Effector CD4-positive, alpha-beta T cell (primary cell): ENCODE data around the gene STARD10.
"Not testable (repeated sequence)": the region's sequence is repeated elsewhere in the genome, so short reads cannot be mapped to it uniquely, and the experiment has no call there.

Source experiments
- DNase-seq: peaks from one replicate; pipeline ENCODE4 v3.0.0-alpha.2; 2020

STARD10 gene

DNA sequence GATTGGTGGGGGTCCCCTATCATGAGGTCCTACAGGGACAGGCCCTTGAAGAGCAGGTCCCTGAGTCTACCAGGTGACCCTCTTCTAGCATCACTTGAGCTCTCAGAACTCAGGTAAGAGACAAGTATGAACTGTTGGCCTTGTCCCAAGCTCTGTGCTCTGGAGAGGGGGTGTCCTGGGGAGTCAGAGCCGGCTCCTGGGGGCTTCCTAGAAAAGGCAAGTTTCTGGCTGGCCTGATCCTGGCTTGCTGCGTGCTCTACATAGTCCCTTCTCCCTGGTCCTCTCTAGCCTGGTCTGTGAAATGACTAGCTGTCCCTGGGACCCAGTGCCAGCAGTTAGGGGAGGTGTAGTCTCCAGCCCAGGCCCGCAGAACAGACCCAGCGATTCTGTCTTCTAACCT lies 31.8 kb upstream of the STARD10 start:
- DNase-seq = no peak

DNA sequence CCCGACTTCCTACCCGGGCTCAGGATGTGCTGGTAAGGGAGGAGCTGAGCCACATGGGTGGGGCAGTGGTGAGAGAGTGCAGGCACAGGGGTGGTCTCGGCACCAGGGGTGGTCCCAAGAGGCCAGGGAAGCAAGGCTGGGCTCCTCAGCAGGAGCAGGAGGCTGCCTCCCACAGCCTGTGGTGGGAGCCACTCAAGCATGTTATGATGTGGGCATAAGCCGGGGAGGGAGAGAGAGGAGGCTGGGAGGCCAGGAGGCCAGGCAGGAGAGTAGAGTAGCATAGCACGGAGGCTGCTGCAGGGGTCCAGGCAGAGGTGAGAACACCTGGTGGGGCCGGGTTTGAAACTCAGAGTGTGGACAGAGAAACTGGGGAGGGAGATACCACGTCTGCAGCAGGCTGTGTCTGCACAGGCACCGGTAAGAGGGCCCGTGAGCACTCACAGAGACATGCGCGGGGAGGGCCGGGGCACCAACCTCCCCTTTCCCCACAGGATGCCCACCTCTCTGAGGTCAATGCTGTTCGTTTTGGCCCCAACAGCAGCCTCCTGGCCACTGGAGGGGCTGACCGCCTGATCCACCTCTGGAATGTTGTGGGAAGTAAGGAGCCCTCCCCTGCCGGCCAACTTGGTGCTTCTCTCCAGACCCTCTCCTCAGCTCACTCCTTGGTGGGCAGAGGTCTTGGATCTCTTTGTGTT lies 31.1 kb upstream of the STARD10 start:
- no peak for DNase-seq

DNA sequence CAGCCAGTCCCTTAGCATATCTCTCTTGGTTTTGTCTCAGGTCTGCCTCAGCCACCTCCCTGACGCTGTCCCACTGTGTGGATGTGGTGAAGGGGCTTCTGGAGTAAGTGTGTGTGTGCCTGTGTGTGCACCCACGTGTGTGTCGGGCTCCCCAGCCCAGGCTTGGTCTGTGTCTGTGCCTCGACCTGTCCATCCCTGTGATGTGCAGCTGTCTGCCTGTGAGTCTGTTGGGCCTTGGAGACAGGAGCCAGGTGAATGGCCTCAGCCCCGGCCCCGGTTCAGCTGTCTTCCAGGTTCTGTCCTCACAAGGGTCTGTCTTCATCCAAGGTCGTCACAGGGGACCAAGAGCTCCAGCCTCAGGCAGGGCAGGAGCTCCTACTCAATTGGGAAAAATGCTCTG lies 30.2 kb upstream of the STARD10 start:
- DNase-seq = no peak

DNA sequence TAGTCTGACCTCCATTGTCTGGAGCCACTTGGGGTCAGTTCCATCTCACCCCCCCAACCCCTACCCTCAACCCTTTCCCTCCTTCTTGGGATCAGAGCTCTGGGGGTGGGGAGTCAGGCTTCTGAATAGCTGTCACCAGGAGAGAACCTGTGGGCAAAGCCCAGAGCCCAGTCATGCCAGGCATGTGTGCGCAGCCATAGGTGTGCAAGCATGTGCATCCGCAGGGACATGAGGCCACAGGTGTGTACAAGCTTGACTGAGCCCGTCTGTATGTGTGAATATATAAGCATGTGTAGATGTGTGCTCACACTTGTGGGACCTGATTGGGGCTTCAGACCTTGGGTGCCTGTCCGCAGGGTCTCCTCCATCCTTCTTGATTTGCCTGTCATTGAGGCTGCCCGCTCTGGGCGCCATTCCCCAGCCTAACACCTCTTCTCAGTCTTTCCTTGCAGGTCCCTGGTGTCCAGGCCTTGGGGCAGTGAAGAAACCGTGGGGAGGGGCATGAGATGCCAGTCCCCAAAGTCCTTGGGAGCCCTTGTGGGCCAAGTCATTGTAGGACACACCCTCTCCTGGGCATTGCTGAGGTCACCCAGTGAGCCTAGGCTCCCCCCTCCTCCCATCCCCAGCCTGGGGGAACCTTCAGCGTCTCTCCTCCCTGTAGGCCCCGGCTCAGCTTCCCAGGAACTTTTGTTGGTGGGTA lies 29.4 kb upstream of the STARD10 start:
- no peak for DNase-seq

DNA sequence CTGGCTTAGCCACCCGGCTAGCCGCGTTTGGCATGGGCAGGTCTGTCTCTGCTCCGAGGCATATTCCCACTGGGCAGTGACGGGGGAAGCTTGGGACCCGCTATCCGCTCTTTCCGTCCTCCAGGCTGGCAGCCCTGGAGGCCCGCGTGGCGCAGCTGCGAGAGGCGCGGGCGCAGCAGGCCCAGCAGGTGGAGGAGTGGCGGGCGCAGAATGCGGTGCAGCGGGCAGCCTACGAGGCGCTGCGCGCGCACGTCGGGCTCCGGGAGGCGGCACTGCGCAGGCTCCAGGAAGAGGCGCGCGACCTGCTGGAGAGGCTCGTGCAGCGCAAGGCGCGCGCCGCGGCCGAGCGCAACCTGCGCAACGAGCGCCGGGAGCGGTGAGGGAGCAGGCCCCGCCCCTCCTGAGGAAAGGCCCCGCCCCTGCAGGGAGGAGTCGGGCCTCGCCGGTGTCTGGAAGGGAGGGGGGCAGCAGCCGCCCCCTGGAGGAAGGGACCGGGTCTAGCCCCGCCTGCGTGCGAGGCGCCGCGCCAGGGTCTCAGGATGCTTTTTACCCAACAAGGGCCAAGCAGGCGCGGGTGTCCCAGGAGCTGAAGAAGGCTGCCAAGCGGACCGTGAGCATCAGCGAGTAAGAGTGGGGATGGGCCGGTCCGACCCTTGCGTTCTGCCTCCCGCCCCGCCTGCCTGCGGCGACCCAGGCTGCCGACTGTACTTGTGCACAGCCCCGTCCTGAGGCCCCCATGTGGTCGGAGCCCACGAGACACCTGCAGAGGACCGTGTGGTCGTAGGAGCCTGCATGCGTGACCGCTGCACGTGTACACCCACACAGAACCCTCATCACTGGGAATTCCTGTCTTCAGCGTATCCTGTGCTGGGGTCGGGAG lies 28.3 kb upstream of the STARD10 start:
- peak; percentile 77 for DNase-seq

DNA sequence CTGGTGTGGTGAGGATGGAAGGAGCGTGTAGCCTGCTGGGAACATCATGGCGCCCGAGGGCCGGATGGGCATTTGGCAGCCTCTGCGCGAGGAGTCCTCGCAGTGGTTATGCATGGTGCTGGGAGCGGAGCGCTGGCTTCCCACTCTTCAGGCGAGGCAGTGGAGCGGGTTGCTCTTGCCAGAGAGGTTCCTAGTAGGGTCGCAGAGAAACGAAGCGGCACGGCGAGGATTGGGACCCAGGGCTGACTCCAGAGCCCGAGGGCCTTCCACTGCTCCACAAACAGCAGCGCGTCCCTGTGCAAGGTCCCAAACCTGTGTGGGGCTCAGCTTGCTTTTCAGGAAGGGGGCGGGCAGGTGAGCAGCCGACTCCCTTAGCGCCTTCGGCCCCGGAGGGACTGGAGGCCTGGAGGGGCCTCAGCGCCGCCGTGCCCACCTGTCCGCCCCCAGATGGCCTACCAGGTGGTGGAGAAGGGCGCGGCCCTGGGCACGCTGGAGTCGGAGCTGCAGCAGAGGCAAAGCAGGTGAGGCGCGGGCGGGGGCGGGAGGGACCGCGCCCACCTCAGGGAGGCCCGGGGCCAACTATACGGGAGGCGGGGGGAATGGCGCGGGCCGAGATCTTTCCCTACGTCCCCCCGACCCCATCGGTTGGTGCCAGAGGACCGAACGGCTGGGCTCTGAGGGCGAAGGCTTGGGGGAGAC lies 27.5 kb upstream of the STARD10 start:
- DNase-seq = no peak

DNA sequence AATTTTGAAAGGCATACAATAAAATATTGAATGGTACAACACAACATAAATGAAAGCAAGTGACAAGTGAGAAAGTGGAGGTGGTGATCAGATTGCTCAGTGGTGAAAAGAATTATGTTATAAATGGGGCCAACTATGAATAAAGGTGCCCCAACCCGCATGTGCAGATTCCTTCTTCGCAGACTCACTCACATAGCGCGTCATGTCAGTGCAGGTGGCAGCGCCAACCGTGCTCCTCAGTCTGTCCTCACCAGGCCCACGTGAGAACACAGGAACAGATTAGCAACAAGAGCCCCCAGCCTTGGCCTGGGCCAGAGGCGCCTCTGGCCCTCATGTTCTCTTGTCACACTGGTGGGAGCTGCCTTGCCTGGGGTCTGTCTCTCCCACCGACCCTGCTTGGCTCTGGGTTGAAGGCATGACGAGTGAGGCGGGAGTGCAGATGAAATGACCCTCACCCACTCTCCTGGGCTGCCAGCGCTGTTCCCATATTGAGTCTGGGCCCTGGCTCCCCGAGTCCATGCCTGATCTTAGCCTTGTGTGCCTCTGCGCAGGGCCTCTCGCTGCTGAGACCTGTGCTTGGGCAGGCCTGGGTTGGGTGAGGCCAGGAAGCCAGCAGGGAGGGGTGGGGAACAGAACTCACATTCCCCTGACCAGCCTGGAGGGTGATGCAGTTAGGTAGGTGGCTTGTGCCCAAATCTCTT lies 26.7 kb upstream of the STARD10 start:
- DNase-seq = no peak

DNA sequence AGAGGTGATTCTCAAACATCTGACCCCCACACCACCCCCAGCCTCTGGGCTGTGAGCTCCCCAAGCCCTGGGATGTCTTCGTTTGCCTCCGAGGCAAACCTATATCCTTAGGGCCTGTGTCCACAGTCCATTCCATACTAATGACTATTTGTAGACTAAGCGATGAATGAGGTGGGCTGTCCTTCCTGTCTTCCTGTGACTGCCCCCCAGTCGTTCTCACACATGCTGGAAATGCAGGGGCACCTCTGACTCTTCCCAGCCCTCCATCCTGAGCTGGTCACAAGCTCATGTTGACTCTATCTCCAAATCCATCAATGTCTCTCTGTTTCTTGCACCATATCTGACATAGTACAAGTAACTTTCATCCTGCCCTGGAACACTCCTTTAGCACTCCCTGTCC lies 25.1 kb upstream of the STARD10 start:
- DNase-seq = no peak

DNA sequence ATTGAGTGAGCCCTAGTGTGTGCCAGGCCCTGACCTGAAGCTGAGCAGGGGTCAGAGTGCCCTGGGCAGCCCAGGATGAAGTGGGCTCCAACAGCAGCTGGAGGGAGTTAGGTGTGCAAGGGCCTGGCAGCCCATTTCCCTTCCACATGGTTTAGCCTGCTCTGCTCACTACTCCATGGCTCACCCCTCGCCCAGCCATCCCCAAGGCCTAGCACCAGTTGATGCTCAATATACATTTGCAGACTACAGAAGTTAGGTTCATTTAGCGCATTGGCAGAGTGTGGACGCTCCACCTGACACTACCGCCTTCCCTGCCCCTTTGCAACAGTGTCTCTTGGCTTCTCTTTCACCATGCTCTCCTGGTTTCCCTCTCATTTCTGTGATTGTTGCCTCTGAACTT lies 24.1 kb upstream of the STARD10 start:
- no peak for DNase-seq

DNA sequence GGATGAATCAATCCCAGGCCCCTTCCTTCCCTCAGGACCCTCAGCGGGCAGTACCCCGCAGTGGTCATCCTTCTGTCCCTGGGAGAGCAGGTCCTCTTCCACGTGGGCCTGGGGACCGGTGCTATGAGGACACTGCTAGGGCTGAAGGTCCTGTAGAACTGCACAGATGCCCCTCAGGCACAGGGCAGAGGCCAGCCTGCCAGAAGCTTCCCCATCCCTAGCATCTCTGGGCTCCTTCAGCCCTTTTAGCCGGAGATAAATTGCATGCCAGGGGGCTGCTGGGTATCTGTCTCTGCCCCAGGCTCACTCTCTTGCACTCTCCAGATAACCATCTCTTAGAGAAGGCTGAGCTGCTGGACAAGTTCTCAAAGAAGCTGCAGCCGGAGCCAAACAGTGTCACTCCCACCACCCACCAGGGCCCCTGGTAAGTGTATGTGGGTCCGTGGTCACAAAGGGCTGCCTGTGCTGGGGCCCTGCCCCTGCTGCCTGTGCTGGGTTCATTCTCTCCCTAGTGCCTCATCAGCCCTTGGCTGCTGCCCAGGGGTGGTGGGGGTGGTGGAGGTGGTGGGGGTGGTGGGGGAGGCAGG lies 22.6 kb upstream of the STARD10 start:
- no peak for DNase-seq

DNA sequence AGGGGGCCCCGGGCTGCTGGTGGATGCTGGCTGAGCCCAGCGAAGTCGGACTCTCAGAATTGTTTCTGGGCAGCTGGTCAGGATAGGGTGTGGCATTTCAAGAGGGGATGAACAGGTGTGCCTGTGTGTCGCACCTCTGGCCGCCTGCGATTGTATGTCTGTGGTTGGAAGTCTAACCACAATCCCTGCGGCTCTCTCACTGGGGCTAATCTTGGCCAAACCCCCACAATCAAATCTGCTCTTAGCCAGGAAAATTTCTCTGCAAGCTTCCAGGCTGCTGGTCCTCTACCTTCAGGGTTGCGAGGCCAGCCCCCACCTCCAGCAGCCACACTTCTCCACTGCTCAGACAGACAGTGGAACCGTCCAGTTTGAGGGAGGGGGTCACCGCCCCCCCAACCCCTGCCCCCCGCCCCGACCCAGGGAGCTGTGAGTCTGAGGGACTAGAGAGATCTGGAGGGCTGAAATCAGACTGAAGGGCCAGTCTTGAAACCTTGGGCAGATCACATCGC lies 21.3 kb upstream of the STARD10 start:
- DNase-seq = no peak

DNA sequence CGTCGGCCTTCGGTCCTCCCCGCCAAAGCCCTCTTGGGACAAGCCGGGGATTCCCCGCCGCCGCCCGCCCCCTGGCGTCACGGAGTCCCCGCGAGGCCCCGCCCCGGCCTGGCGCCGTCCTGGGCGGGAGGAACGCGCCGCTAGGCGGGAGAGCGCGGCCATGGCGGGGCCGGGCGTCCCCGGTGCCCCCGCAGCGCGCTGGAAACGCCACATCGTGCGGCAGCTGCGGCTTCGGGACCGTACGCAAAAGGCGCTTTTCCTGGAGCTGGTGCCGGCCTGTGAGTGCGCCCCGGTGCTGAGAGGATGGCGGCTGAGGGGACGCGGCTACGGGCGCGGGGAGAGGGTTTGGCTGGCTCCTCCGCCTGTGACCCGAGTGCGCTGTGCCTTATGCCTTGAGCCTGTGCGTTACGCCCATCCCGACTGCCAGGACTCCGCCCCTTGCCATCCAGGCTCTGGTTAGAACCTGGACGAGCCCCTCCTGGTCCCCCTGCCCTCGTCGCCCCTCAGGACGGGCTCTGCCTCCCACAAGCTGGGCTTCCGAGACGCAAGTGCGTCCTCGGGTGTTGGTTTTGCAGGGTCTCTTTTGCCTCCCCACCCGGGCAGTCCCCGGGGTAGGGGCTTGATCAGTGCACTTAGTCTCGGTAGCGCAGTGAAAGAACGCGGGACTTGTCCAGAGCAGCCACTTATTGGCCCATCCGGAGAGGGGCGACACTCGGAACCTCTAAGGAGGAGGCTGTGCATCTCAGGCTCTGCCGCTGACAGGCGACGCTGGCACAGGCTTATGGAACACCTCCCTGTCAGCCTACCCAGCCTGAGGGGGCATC lies 20.7 kb upstream of the STARD10 start, which contains the start of gene ATG16L2:
Gene ATG16L2, plus strand, starts transcription at position 126 of the 824 bp plus-strand sequence. Its CDS starts 35 bp downstream, at position 161.
- peak; percentile 87 for DNase-seq

DNA sequence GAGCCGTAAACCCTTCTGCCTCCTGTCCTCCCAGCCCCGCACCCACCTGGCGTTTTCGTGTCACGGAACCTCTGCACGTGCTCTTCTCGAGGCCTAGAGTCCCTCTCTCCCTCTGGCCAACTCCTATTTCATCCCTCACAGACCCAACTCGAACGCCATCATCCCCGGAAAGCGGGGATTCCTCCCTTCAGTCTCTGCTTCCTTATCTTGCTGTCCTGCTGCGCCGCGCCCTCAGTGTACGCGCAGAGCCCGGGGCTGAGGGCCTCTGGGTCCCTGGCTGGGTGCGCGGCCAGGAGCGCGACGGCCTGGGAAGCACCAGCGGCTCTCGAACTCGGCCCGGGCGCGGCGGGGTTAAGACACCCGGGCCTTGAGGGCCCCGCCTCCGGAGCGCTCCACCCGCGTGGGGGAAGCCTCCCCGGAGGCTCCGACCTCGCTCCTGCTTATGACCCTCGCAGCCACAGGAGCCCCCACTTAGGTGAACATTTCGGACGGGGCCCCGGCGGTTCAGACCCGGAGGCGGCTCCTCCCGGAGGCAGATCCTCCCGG lies 20.0 kb upstream of the STARD10 start:
- no peak for DNase-seq

DNA sequence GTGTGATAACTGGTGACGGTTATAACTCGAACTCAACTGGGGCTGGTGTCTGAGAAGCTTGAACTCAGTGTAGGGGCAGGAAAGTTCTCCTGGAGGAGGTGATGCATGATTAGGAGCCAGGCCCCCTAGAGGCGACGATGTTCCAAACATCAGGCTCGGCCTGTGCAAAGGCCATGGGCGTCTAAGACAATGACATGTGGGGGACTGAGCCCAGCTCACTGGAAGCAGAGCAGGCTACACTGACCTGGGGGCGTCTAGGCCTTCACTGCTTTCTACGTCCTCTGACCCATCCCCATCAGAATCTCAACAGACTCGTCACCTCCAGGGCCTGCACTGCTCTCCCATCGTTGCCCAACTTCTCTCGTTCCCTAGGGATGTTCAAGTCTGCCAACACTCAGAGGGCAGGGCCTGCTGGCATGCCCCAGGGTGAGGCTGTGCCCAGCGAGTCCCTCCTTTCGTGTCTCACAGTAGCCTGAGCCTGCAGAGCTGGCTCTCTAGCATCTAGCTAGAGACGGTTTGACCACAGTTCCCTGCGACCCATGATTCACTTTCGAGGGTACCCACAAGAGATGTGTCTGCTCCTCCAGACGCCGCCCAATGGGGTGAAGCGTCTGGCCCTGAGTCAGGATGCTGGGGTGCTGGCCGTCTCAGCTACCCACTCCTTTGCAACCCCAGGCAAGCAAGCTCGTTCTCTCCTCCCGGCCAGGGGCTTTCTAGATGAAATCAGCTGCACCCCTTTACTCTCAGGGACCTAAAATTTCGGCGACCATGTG lies 19.3 kb upstream of the STARD10 start:
- peak; percentile 50 for DNase-seq

DNA sequence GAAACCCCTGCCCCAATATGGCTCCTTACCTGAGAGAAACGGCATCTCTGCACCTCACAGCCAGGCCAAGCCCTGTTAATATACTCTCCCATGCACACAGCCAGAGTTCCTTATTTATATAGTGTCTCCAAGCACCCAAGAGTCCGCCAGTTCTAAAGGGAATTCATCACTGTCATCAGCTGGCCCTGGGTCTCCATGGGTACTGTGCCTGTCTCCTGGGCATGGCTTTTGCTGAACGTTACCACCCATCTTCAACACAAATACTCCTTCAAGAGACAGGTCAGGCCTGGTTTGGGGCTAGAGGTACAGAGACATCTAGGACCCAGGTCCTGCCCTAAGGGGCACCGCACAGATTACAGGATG lies 18.7 kb upstream of the STARD10 start:
- DNase-seq = no peak

DNA sequence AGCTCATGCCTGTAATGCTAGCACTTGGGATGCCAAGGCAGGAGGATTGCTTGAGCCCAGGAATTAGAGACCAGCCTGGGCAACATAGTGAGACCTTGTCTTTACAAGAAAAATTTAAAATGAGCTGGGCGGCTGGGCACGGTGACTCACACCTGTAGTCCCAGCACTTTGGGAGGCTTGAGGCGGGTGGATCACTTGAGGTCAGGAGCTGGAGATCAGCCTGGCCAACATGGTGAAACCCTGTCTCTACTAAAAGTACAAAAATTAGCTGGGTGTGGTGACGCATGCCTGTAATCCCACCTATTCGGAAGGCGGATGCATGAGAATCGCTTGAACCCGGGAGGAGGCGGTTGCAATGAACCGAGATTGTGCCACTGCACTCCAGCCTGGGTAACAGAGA lies 17.8 kb upstream of the STARD10 start:
- DNase-seq = not testable (repeated sequence)

DNA sequence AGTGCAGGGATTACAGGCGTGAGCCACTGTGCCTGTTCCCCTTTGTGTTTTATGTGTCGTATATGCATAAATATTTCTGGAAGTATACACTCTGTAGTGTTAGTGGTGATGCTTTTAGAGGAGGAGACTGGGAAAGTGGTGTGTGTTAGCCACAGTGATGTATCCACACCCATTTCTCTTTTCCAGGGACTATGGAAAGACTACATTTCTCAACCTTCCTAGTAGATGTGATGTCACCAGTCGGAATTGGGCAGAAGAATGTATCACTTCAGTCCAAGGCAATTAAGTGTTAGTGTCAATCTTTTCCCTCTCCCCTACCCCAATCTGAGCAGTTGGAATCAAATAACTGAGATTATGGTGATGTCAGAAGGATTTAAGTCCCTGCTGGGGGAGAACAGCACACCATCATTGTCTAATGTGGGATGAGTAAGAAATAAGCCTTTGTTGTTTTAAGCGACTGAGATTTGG lies 14.5 kb upstream of the STARD10 start:
- DNase-seq = no peak

DNA sequence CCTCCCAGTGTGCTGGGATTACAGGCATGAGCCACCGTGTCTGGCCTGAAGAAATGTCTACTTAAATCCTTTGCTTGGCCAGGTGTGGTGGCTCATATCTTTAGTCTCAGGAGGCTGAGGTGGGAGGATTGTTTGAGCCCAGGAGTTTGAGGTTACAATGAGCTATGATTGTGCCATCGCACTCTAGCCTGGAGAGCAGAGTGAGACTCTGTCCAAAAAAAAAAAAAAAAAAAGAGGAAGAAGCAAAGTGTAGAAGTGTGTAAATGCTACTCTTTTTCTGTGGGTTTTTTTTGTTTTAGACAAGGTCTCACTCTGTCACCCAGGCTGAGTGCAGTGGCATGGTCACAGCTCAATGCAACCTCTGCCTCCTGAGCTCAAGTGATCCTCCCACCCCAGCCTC lies 13.9 kb upstream of the STARD10 start:
- DNase-seq = no peak

DNA sequence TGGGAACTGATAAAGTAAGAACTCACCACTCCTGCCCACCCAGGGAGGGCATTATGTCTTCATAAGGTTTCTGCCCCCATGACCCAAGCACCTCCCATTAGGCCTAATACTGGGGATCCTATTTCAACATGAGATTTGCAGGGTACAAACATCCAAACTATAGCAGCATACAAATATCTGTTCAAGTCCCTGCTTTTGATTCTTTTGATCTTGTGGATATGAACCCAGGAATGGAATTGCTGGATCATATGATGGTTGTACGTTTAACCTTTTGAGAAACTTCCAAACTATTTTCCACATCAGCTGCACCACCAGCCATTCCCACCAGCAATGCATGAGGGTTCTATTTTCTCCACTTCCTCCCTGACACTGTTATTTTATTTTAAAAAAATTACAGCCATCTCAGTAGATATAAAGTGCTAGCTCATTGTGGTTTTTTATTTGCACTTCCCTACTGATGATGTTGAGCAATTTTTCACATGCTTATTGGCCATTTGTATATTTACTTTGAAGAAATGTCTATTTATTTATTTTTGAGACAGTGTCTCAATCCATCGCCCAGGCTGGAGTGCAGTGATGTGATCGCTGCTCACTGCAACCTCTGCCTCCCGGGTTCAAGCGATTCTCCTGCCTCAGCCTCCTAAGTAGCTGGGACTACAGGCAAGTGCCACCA lies 13.3 kb upstream of the STARD10 start:
- no peak for DNase-seq
